Hepatic stellate cell (primary cell): ENCODE data around the gene CYSLTR1.
"Not testable (repeated sequence)": the region's sequence is repeated elsewhere in the genome, so short reads cannot be mapped to it uniquely, and the experiment has no call there.

Source experiments
- DNase-seq: peaks from one replicate; pipeline ENCODE4 v3.0.0; 2011; ENCODE audit warnings: low spot score

The CYSLTR1 gene, protein sequence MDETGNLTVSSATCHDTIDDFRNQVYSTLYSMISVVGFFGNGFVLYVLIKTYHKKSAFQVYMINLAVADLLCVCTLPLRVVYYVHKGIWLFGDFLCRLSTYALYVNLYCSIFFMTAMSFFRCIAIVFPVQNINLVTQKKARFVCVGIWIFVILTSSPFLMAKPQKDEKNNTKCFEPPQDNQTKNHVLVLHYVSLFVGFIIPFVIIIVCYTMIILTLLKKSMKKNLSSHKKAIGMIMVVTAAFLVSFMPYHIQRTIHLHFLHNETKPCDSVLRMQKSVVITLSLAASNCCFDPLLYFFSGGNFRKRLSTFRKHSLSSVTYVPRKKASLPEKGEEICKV

DNA sequence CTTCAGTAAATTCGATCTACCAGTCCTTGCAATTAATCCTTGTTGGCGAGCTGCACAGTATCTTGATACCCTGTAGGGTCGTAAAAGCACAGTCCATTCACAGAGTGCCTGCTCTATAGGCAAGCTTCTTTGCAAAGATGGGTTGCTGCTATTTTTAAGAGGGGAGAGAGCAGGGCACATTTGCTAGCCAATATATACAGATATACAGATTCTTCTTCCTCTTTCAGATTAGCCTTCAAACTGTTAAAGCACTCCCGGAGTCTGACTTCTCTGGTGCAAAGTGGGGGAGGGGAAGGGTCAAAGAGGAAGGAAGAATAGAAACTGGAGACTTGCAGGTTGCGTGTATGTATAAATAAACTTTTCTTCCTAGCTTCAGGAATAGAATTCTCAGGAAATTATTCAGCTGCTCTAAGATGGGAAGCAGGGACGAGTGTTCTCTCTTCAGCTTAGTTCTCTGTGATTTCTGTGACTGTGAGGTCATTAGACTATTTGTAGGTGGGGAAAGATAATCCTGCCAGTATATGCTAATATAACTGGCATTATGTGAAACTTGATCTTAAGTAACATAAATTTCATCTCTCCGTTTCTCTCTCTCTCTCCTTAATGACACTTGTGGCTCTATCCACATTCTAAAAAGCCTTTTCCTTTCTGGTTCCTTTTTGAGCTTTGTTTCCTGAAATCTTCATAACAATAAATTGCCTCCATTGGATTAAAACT lies at the start of gene CYSLTR1:
Gene CYSLTR1 (minus strand): TSS at position 242 of the 717 bp plus-strand sequence. CDS start 53,865 bp downstream, outside the sequence.
- DNase-seq: no peak

DNA sequence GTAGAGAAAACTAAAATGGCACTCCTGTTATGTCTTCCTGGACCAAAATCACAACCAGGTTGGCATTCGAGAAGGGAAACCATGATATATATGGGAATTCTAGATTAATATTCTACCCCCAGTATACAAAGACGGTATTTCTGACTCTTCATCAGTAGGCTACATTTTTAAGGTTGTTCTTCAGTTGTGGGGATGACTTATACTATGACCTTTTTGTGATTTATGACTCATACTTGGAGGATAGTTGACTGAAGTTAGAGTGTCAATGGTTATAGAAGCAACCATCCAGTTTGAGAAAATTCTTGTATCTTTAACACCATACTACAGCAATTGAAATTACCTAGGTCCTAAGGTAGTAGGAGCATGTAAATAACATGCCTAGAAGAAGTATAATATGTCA lies 49.8 kb upstream of the CYSLTR1 start:
- no peak for DNase-seq

DNA sequence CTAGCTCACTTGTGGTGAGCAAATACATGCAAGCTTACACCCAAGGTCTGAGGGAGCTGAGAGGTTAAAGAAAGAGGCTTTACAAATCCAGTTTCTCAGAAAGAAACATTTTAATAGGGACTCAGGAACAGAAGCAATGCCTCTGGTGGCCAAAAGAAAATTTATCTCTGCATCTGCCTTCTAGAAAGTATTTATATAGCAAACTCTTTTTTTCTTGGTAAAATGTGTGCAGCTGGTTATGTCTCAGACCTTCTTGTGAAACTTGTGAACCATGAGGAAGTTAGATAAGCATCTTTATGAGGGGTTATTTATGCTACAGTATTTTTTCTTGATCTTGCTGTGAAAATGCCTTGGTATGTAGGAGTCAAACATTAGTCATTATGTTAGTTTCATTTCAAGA lies 48.5 kb upstream of the CYSLTR1 start:
- DNase-seq: no peak

DNA sequence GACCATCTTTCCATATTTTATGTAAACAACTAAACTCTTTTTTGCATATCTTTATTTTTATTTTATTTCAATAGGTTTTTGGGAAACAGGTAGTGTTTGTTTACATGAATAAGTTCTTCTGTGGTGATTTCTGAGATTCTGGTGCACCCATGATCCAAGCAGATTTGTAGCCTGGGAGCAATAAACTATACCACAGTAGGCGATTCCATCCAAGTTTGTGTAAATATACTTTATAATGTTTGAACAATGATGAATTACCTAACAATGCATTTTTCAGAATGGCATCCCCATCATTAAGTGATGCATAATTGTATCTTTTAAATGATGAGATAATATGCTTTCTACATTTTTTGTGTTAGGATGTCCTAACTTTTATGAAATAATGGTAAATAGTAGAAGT lies 39.2 kb upstream of the CYSLTR1 start:
- no peak for DNase-seq

DNA sequence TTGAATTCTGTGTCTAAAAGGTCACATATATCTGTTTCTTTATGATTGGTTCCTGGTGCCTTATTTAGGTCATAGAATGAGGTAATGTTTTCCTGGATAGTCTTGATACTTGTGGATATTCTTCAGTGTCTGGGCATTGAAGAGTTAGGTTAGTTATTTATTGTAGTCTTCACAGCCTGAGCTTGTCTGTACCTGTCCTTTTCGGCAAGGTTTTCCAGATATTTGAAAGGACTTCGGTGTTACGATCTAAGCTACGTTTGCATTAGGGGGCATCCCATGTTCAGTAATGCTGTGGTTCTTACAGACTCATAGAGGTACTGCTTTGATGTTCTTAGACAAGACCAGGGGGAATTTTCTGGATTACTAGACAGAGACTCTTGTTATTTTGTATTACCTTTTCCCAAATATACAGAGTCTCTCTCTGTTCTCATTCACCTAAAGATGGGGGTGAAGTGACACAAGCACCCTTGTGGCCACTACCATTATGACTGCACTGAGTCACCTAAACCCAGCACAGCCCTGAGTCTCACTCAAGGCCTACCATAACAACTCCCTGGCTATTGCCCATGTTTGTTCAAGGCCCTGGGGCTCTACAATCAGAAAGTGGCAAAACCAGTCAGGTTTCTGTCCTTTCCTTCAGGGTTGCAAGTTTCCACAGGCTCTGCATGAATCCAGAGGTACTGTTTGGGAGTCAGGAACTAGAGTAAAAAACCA lies 30.1 kb upstream of the CYSLTR1 start:
- DNase-seq: no peak

DNA sequence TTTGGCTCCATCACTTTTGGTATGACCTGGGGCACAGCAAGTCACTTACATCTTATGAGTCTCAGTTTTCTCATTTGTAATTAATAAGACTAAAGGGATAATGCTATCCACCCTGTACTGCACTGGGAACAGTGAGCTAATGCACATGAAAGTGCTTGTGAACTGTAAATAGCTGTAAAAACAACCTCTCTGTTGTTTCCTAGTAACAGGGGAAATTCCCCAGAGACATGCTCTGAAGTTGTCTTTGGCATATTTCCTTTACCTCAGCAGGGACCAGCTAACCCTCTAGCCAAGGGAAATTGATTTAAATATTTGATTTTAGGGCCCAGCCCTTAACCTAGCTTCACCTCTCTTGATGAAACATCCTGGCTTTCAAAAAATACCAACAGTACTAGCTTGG lies 6.1 kb upstream of the CYSLTR1 start:
- DNase-seq: no peak

DNA sequence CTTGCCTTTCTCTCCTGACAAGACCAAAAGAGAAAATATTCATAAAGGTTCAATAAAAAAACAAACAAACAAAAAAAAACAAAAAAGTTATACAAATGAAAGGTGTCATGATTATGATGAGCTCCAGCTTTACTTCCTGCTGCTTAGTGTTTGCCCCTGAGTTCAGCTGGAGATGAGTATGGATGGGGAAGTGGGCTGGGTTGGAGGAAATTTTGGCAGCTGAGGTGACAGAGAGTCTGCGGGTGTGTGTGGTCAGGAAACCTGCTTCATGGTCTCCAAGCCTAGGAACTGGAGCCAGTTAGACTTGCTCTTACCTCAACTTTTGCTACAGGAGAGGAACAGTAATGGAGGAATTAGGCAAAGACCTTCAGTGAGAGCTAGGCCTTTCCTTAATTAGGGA lies 4.3 kb upstream of the CYSLTR1 start:
- DNase-seq: no peak

DNA sequence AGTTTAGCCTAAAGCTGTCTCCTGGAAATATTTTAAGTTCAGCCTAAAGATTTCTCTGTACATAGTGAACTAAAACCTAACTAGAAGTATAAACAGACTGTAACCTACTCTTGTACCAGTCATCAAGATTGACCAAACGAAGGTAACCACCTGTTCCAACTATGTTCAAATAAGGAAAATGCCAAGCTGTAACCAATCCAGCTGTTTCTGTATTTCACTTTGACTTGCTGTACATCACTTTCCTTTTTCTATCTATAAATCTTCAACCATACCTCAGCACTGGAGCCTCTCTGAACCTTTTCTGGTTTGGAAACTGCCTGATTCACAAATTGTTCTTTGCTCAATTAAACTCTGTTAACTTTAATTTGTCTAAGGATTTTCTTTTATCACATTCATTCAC lies 3.1 kb upstream of the CYSLTR1 start:
- DNase-seq: no peak

DNA sequence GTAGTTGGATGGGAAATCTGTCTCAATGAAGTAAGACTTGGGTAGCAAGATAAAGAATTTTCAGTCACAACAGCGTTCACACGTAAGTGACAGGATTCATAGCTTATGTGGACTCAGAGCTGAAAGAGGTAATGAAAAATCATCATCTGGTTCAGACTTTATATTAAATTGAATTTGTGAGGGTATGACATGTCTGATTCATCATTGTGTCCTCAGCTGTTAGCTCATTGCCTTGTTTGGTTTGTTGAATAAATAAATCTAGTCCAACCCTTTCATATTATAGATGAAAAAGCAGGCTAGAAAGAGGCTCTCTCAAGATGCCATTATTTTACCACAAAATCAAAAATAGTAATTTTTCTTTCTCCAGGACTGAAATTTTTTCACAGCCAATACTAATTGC lies 2.7 kb upstream of the CYSLTR1 start:
- no peak for DNase-seq

DNA sequence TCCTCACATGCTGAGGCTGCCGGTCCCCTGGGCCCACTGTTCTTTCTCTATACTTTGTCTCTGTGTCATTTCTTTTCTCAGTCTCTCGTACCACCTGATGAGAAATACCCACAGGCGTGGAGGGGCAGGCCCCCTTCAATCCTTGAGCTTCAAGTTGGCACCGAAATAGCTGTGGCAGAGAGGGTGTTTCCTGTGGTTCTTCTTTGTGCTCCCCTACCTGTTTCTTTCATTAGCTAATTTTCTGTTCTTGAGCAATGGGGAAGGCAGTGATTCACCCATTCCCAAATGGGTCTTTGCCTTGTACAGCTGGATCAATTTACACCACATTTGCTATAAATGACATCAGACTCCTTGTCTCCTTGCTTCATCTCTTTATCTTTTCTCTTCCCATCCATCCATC lies 2.1 kb upstream of the CYSLTR1 start:
- no peak for DNase-seq

DNA sequence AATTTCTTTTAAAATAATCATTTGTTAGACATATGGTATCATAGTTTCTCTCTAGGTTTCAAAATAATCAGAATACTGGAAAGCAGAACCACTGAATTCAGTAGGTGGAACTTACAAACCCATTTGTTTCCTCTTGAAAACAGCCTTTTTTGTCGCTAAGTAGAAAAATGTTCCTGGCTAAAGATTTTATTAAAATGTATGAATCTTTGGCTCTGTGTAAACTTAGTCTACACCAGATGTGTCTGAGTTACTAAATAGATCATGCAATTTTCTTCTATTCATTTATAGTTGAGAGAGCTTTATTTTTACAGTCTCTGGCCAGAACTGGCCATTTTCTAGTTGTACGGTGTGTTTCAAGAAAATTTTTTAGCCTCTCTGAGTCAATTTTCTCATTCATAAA lies 1.0 kb downstream of the CYSLTR1 start:
- DNase-seq: no peak

DNA sequence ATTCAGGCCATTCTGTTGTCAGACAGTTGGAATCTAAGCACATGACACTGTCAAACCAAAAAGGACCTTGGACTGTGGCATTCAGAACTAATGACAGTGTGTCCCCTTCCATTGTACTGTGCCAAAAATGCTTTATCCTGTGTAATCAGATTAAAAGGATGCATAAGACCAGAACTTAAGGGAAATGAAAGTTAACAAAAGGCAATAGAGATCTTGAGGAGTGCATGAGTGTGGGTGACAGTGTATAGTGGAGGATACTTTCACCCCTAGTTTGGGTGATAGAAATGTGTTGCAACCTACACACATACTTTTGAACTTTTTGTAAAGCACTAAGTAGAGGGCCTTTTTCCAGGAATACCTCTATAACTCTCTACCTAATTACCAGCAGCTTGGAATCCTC lies 4.5 kb downstream of the CYSLTR1 start:
- DNase-seq: no peak

DNA sequence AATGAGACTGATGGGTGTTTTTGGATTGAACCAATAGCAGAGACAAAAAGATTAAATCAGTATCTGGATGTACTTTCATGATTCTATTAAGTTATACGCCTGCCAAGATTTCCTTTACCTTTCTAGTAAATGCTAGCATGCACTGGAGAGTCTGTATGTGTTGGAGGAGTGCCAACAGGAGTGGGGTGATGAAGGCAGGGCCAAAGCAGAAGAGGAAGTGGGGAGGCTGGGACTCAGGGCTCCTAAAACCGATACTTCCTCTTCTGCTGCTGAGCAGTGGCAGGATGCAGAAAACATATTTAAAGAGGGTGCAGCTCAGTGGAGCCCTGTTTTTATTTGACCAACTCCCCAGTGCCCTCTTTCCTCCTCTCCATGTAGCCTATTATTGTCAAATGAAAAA lies 5.6 kb downstream of the CYSLTR1 start:
- no peak for DNase-seq

DNA sequence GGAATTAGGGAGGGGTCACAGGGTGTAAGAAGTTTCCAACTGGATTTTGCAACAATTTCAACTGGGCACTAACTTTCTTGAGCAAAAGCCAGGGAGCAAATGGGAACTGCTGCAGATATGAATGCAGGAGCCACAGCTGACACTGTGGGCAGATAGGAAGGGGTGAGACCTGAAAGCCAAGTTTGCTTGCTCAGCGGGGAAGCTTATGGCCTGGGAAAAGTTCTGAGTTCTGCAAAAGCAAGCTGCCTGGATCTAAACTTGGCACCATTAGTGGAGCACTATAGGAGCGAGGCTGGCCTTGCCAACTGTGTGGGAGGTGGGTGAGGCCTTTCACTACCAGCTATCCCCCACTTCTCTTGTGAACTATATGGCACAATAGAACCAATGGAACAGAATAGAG lies 11.1 kb downstream of the CYSLTR1 start:
- DNase-seq: no peak

DNA sequence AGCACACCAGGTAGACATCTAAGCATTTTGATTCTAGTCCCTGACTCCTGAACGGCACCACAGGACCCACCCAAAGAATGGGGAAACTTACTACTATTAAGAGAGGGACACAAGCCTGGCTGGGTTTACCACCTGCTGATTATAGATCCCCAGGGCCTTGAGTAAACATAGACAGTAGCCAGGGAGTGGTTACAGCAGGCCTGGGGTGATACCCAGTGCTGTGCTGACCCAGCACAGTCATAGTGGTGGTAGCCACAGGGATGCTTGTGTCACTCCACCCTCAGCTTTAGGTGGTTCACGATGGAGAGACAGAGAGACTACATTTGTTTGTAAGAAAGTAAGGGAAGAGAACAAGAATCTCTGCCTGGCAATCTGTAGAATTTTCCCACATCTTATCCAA lies 11.7 kb downstream of the CYSLTR1 start:
- DNase-seq: no peak

DNA sequence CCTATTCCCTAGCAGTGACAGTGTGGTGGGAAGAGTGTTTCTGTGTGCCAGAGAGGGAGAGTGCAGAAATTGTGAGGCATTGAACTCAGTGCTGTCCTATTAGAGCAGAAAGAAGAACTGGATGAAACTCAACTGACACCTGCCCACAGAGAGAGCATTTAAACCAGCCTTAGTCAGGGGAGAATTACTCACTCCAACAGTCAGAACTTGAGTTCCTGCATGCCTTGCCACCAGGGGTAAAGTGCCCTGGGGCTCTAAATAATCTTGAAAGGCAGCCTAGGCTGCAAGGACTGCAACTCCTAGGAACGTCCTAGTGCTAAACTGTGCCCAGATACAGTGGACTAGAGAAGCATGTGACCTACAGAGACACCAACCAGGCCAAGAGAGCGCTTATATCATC lies 12.8 kb downstream of the CYSLTR1 start:
- no peak for DNase-seq

DNA sequence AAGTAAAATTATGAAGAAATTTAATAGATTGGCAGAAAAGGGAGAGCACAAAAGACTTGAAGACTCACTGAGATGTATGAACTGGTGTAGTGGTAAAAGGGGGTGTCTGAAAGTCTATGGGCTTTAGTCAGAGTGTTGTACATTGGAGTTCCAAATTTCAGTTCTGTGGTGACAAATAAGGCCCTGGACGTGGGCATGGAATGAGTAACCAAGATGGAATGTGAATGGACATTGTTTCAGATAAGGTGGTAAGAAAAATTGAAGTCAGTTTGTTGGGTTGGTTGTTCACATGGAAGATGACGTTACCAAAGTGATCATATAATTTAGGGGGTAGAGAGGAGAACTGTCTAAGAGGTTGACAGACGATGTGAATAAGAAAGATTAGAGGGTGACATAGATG lies 13.9 kb downstream of the CYSLTR1 start:
- no peak for DNase-seq

DNA sequence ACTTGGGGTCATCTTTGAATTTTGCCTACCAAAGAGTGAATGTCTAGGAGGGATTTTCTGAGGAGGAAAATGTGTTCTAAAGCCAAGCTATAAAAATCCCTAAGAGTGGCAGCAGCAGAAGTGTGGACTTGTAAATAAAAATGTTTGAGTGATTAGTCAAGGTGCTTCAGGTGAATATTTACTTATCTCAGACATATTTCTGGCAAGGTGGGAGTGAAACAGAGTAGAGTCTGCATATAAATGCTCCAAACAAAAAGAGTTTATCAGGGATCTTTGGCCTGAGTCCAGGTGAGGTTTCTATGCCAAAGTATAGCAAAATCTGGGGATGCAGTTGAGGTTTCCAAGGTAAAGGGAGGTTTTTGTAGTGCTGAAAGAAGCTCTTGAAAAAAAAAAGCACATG lies 19.7 kb downstream of the CYSLTR1 start:
- DNase-seq: no peak

DNA sequence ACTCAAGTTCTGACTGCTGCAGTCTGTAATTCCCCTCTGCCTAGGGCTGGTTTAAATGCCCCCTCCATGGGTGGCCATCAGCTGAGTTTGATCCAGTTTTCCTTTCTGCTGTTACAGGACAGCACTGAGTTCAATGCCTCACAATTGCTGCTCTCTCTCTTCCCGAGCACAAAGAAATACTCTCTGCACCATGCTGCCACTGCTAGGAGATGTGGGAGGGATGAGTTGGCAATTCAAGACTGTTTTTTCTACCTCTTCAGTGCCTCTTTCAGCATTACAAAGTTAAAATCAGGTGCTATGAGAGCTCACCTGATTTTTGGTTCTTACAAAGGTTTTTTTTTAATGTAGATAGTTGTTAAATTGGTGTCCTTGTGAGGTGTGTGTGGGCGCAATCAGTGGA lies 24.3 kb downstream of the CYSLTR1 start:
- no peak for DNase-seq

DNA sequence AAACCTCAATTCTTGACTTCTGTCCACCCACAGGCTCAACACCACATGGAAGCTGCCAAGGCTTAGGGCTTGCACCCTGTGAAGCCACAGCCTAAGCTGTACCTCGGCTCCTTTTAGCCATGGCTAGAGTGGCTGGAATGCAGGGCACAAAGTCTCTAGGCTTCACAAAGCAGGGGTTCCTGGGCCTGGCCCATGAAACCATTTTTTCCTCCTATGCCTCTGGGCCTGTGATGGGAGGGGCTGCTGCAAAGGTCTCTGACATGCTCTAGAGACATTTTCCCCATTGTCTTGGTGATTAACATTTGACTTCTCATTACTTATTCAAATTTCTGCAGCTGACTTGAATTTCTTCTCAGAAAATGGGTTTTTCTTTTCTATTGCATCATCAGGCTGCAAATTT lies 26.5 kb downstream of the CYSLTR1 start:
- not testable (repeated sequence) for DNase-seq

DNA sequence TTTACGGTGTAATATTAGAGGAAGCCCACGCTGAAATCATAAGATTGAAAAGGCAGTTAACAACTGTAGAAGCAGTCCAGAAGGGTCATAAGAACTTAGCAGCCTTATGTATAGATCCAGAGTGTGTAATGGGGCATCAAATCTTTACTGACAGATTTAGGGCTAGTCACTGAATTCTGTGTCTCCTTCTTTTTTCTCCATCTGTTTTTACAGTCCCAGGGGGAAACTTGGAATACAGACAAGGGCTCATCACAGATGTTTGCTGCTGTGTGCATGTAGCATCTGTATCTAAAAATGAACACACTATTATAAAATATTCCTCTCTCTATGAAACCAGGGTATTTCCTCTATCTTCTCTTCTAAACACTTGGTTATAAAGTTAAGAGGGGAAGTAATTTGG lies 43.9 kb downstream of the CYSLTR1 start:
- DNase-seq: no peak

DNA sequence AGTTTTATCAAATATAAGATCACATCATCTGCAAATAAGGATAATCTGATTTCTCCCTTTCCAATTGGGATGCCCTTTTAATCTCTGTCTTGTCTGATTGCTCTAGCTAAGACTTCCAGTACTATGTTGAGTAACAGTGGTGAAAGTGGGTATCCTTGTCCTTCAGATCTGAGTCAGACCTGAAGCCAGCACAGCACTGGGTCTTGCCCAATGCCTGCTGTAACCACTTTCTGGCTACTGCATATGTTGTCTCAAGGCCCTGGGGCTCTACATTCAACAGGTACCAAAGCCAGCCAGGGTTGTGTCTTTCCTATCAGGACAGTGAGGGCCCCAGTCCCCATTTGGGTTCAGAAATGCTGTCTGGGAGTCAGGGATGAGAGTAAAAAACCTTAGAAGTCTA lies 90.3 kb downstream of the CYSLTR1 start:
- DNase-seq: no peak

DNA sequence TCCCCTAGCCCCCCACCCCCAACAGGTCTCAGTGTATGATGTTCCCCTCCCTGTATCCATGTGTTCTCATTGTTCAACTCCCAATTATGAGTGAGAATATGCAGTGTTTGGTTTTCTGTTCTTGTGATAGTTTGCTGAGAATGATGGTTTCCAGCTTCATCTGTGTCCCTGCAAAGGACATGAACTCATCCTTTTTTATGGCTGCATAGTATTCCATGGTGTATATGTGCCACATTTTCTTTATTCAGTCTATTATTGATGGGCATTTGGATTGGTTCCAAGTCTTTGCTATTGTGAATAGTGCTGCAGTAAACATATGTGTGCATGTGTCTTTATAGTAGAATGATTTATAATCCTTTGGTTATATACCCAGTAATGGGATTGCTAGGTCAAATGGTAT lies 101.4 kb downstream of the CYSLTR1 start:
- not testable (repeated sequence) for DNase-seq
